Naive thymus-derived CD4-positive, alpha-beta T cell (primary cell): ENCODE measurements around the gene ATAT1. TPM values are rescaled to one million over a fixed set of nuclear protein-coding genes. Genes with fewer than 3 reads are reported as not detected.

ENCODE experiments used
- ATAC-seq: fragments of 150-1000 bp; cut with Tn5 transposase; 2 replicates; pipeline ENCODE4 v1.10.0; 2021; ENCODE audit warnings: mild to moderate bottlenecking, moderate library complexity
- CTCF ChIA-PET: fragments of 350-600 bp; sonication (Branson Sonifier 250); formaldehyde crosslinking; loops from one replicate; lab custom pipeline; 2021; ENCODE audit warnings: antibody characterized with exemption; lab: Charles Lee
- POLR2A ChIA-PET: fragments of 350-600 bp; sonication (Branson Sonifier 250); formaldehyde crosslinking; loops from one replicate; lab custom pipeline; 2021; ENCODE audit warnings: antibody characterized with exemption, inconsistent platforms; lab: Charles Lee
- DNase-seq, 9 donors: peaks; one replicate each; pipeline versions ENCODE4 v3.0.0 to v3.0.0-alpha.2; 2020 to 2022; ENCODE audit warnings: mixed read lengths in 1 of 9
- H3K27ac ChIP-seq: one replicate; pipeline ENCODE4 v1.7.0; 2013; ENCODE audit warnings: mild to moderate bottlenecking, low read depth, low read length, moderate library complexity
- H3K27me3 ChIP-seq, 2 donors: one replicate each; pipeline ENCODE4 v1.7.0; 2013; ENCODE audit warnings: low read length in 2 of 2, mild to moderate bottlenecking in 2 of 2, moderate library complexity in 2 of 2; ENCODE audit not compliant: control insufficient read depth in 2 of 2, insufficient read depth in 2 of 2
- H3K36me3 ChIP-seq, 3 experiments: 1 replicate in 2 of 3; 2 replicates in 1 of 3; pipeline ENCODE4 v1.7.0; 2013; ENCODE audit warnings: low read length in 3 of 3, mild to moderate bottlenecking in 3 of 3, moderate library complexity in 1 of 3; ENCODE audit not compliant: insufficient read depth in 3 of 3, control insufficient read depth in 2 of 3
- H3K4me1 ChIP-seq, 2 donors: one replicate each; pipeline ENCODE4 v1.7.0; 2013; ENCODE audit warnings: low read length in 2 of 2, mild to moderate bottlenecking in 2 of 2, moderate library complexity in 1 of 2; ENCODE audit not compliant: control insufficient read depth in 2 of 2, insufficient read depth in 2 of 2
- H3K4me3 ChIP-seq: 2 replicates; pipeline ENCODE4 v1.7.0; 2013; ENCODE audit warnings: mild to moderate bottlenecking, low read length
- H3K9me3 ChIP-seq, 3 experiments: 1 replicate in 2 of 3; 2 replicates in 1 of 3; pipeline ENCODE4 v1.7.0; 2013; ENCODE audit warnings: low read length in 3 of 3; ENCODE audit not compliant: control insufficient read depth in 2 of 3
- H3K27ac Mint-ChIP-seq, 9 donors: one replicate each; pipeline ENCODE4 v1.8.0; 2020 to 2022; ENCODE audit warnings: mixed read lengths in 9 of 9, mild to moderate bottlenecking in 8 of 9, moderate library complexity in 5 of 9, inconsistent platforms in 2 of 9
- H3K27me3 Mint-ChIP-seq, 5 donors: one replicate each; pipeline ENCODE4 v1.8.0; 2021 to 2022; ENCODE audit warnings: mixed read lengths in 5 of 5, mild to moderate bottlenecking in 1 of 5
- H3K36me3 Mint-ChIP-seq, 5 donors: one replicate each; pipeline ENCODE4 v1.8.0; 2020 to 2022; ENCODE audit warnings: mixed read lengths in 5 of 5, mild to moderate bottlenecking in 3 of 5, inconsistent platforms in 1 of 5
- H3K4me1 Mint-ChIP-seq, 7 donors: one replicate each; pipeline ENCODE4 v1.8.0; 2020 to 2022; ENCODE audit warnings: mixed read lengths in 7 of 7, mild to moderate bottlenecking in 3 of 7, inconsistent platforms in 1 of 7
- H3K4me3 Mint-ChIP-seq, 10 donors: one replicate each; pipeline ENCODE4 v1.8.0; 2020 to 2022; ENCODE audit warnings: mild to moderate bottlenecking in 10 of 10, mixed read lengths in 10 of 10, moderate library complexity in 6 of 10, inconsistent platforms in 2 of 10
- H3K9me3 Mint-ChIP-seq, 11 donors: one replicate each; pipeline ENCODE4 v1.8.0; 2020 to 2022; ENCODE audit warnings: mixed read lengths in 11 of 11, mild to moderate bottlenecking in 4 of 11, inconsistent platforms in 1 of 11, moderate library complexity in 1 of 11
- intact Hi-C, 2 donors: fragments of 100-400 bp; cut with micrococcal nuclease; formaldehyde crosslinking; loops; one replicate each; pipeline ENCODE4 v1.15.1; 2023
- polyA plus RNA-seq, 2 donors: library from polyadenylated mRNA; unstranded; fragments of 300-500 nt; fragmentation: Illumina TruSeq; gene quantifications; one replicate each; pipeline ENCODE4 v1.2.3, GENCODE V29; 2021
- total RNA-seq, 6 experiments: library from RNA in 5 of 6; stranded (reverse) in 5 of 6; gene quantifications; 1 replicate in 5 of 6; 2 replicates in 1 of 6; pipeline ENCODE4 v1.2.3 and lab custom pipeline; 2021 to 2026

Gene ATAT1
- total and polyA plus RNA-seq, 7 experiments from 2014 or later: 1.3 to 12.0 (median 9.0) TPM

- no peaks in the 10 kb centered on the region for H3K27me3 ChIP-seq
- ATAC-seq (peak; percentile 89), DNase-seq (peak; percentile 86 to 100 (median 99))
- ChIA-PET POLR2A (interaction anchor here (0.8 to 2.8 kb wide), 23 partner anchors 9 to 1355 kb away, joined by 3 to 21 read pairs (median 10); partner anchors contain the start of genes ABCF1, ATAT1, C6orf136 and DHX16), CTCF (interaction anchor here (1.7 to 2.4 kb wide), 2 partner anchors 62 to 105 kb away, joined by 10 to 13 read pairs; no protein-coding TSS in a partner anchor)
- peaks cover 15 to 38% (median 17%) of the 10 kb centered on the region in 3 experiments for H3K36me3 ChIP-seq
- peaks cover 21 to 33% of the 10 kb centered on the region in 2 donors for H3K4me1 ChIP-seq
- Mint-ChIP-seq H3K27me3 (peaks cover 0 to 14% (median 0%) of the 10 kb centered on the region in 5 donors), H3K9me3 (peaks cover 0 to 26% (median 0%) of the 10 kb centered on the region in 11 donors), H3K27ac (peak within 1 kb of the TSS; percentile 98 to 100 (median 100)), H3K4me3 (peak within 1 kb of the TSS; percentile 88 to 100 (median 96)), H3K36me3 (peaks cover 14 to 44% (median 29%) of the 10 kb centered on the region in 5 donors), H3K4me1 (peaks cover 28 to 51% (median 43%) of the 10 kb centered on the region in 7 donors)
- no peaks in the 10 kb centered on the region for H3K9me3 ChIP-seq
- intact Hi-C loops: loop anchor here (1.0 to 10.0 kb wide), 27 partner anchors 9 to 1580 kb away; partner anchors contain the start of genes ABCF1 (in 2 of the 2), ATAT1 (in 2 of the 2), C6orf136 (in 2 of the 2) and DHX16 (in 2 of the 2)
- peak within 1 kb of the TSS; percentile 90 for H3K4me3 ChIP-seq
- H3K27ac ChIP-seq: peak within 1 kb of the TSS; percentile 93
Measured at GRCh38 chr6:30616811-30617564, 9.7 kb upstream of the ATAT1 start, which contains the start of gene PPP1R10. Gene PPP1R10, minus strand, starts transcription at chr6:30617243. Its CDS starts 7,299 bp downstream, at chr6:30609944.

- intact Hi-C loops: loop anchor here (1.0 to 10.0 kb wide), 27 partner anchors 9 to 1580 kb away; partner anchors contain the start of genes ABCF1 (in 2 of the 2), ATAT1 (in 2 of the 2), C6orf136 (in 2 of the 2) and DHX16 (in 2 of the 2)
- Mint-ChIP-seq H3K36me3 (peaks cover 14 to 47% (median 29%) of the 10 kb centered on the region in 5 donors), H3K4me1 (peaks cover 25 to 49% (median 37%) of the 10 kb centered on the region in 7 donors), H3K27ac (peak within 1 kb of the TSS; percentile 98 to 100 (median 100)), H3K9me3 (peaks cover 0 to 26% (median 0%) of the 10 kb centered on the region in 11 donors), H3K27me3 (peaks cover 0 to 14% (median 0%) of the 10 kb centered on the region in 5 donors), H3K4me3 (peak within 1 kb of the TSS; percentile 88 to 100 (median 96))
- no peaks in the 10 kb centered on the region for H3K9me3 ChIP-seq
- ChIA-PET CTCF (interaction anchor here (0.7 to 2.4 kb wide), 5 partner anchors 61 to 105 kb away, joined by 4 to 13 read pairs (median 4); no protein-coding TSS in a partner anchor), POLR2A (interaction anchor here (0.6 to 2.8 kb wide), 38 partner anchors 9 to 1354 kb away, joined by 3 to 21 read pairs (median 5); partner anchors contain the start of genes ABCF1, ATAT1, C6orf136 and DHX16)
- peak; percentile 82 for ATAC-seq
- peak; percentile 83 to 100 (median 99) for DNase-seq
- peak within 1 kb of the TSS; percentile 93 for H3K27ac ChIP-seq
- peaks cover 15 to 45% (median 17%) of the 10 kb centered on the region in 3 experiments for H3K36me3 ChIP-seq
- H3K27me3 ChIP-seq: no peaks in the 10 kb centered on the region
- H3K4me3 ChIP-seq: peak within 1 kb of the TSS; percentile 90
- peaks cover 21 to 31% of the 10 kb centered on the region in 2 donors for H3K4me1 ChIP-seq
Measured at GRCh38 chr6:30617565-30618269, 9.0 kb upstream of the ATAT1 start, which contains the start of gene MRPS18B. Gene MRPS18B, plus strand, starts transcription at chr6:30617840. Its CDS starts 26 bp downstream, at chr6:30617866.

- peaks cover 15 to 51% (median 17%) of the 10 kb centered on the region in 3 experiments for H3K36me3 ChIP-seq
- H3K4me1 Mint-ChIP-seq: peaks cover 23 to 45% (median 31%) of the 10 kb centered on the region in 7 donors
- no peaks in the 10 kb centered on the region for H3K9me3 ChIP-seq
- DNase-seq (no peak), ATAC-seq (no peak)
- H3K4me1 ChIP-seq: peaks cover 21 to 25% of the 10 kb centered on the region in 2 donors
- ChIA-PET POLR2A (interaction anchor here (0.5 to 2.8 kb wide), 37 partner anchors 8 to 1335 kb away, joined by 3 to 21 read pairs (median 5); partner anchors contain the start of genes ABCF1, ATAT1, C6orf136 and DHX16), CTCF (interaction anchor here (0.6 to 2.4 kb wide), 6 partner anchors 60 to 112 kb away, joined by 3 to 13 read pairs (median 4); no protein-coding TSS in a partner anchor)
- peaks cover 14 to 45% (median 30%) of the 10 kb centered on the region in 5 donors for H3K36me3 Mint-ChIP-seq
- peak overlapping the region; percentile 98 to 100 (median 100) for H3K27ac Mint-ChIP-seq
- H3K27me3 Mint-ChIP-seq: peaks cover 0 to 14% (median 0%) of the 10 kb centered on the region in 5 donors
- intact Hi-C loops: loop anchor here (5.0 to 10.0 kb wide), 8 partner anchors 124 to 1579 kb away; partner anchors contain the start of genes TRIM39 (in 2 of the 2), AGPAT1 (in 1 of the 2), DDR1 (in 1 of the 2) and FLOT1 (in 1 of the 2)
- H3K4me3 ChIP-seq: peak overlapping the region; percentile 82
- H3K9me3 Mint-ChIP-seq: peaks cover 0 to 26% (median 0%) of the 10 kb centered on the region in 11 donors
- peak overlapping the region; percentile 93 for H3K27ac ChIP-seq
- H3K27me3 ChIP-seq: no peaks in the 10 kb centered on the region
- H3K4me3 Mint-ChIP-seq: peak overlapping the region; percentile 88 to 100 (median 96)
Measured at GRCh38 chr6:30618270-30618797, 8.3 kb upstream of the ATAT1 start.

GRCh38 chr6:30619561-30619960 lies 7.1 kb upstream of the ATAT1 start:
- POLR2A ChIA-PET: interaction anchor here (0.7 to 2.8 kb wide), 6 partner anchors 9 to 78 kb away, joined by 3 to 21 read pairs (median 8); partner anchors contain the start of gene PRR3
- Histone ChIP-seq H3K9me3 (no peaks in the 10 kb centered on the region), H3K4me3 (no peak overlapping the region), H3K27me3 (no peaks in the 10 kb centered on the region), H3K4me1 (peaks cover 13 to 15% of the 10 kb centered on the region in 2 donors), H3K36me3 (peaks cover 15 to 63% (median 21%) of the 10 kb centered on the region in 3 experiments), H3K27ac (peak overlapping the region; percentile 93)
- H3K27me3 Mint-ChIP-seq: peaks cover 0 to 14% (median 0%) of the 10 kb centered on the region in 5 donors
- H3K27ac Mint-ChIP-seq: peak overlapping the region in 7 of 9 donors; percentile 53 to 100 (median 100)
- CTCF ChIA-PET: interaction anchor here (2.4 kb wide), 1 partner anchor 59 kb away, joined by 10 read pairs; no protein-coding TSS in a partner anchor
- peaks cover 0 to 26% (median 0%) of the 10 kb centered on the region in 11 donors for H3K9me3 Mint-ChIP-seq
- H3K36me3 Mint-ChIP-seq: peaks cover 14 to 38% (median 32%) of the 10 kb centered on the region in 5 donors
- H3K4me1 Mint-ChIP-seq: peaks cover 15 to 34% (median 21%) of the 10 kb centered on the region in 7 donors
- ATAC-seq: no peak
- DNase-seq: no peak
- intact Hi-C loops: loop anchor here (5.0 to 10.0 kb wide), 8 partner anchors 123 to 1578 kb away; partner anchors contain the start of genes TRIM39 (in 2 of the 2), AGPAT1 (in 1 of the 2), DDR1 (in 1 of the 2) and FLOT1 (in 1 of the 2)
- H3K4me3 Mint-ChIP-seq: peak overlapping the region in 7 of 10 donors; percentile 88 to 100 (median 95)

GRCh38 chr6:30625511-30625910 lies 1.2 kb upstream of the ATAT1 start:
- Mint-ChIP-seq H3K36me3 (peaks cover 7 to 25% (median 13%) of the 10 kb centered on the region in 5 donors), H3K9me3 (no peaks in the 10 kb centered on the region), H3K27me3 (no peaks in the 10 kb centered on the region)

More at GRCh38 chr6:30625511-30625910, 1.2 kb upstream of the ATAT1 start:
- Histone ChIP-seq H3K4me1 (peaks cover 10 to 13% of the 10 kb centered on the region in 2 donors), H3K9me3 (no peaks in the 10 kb centered on the region), H3K27ac (peak overlapping the region; percentile 92), H3K4me3 (no peak overlapping the region), H3K36me3 (peaks cover 0 to 62% (median 19%) of the 10 kb centered on the region in 3 experiments), H3K27me3 (no peaks in the 10 kb centered on the region)
- Mint-ChIP-seq H3K4me3 (peak overlapping the region in 1 of 10 donors; percentile 88), H3K27ac (peak overlapping the region in 8 of 9 donors; percentile 72 to 97 (median 92)), H3K4me1 (peaks cover 17 to 35% (median 28%) of the 10 kb centered on the region in 7 donors)
- DNase-seq: no peak
- ChIA-PET CTCF (interaction anchor here (1.0 to 1.3 kb wide), 2 partner anchors 11 to 80 kb away, joined by 3 read pairs; no protein-coding TSS in a partner anchor), POLR2A (interaction anchor here (1.0 to 2.2 kb wide), 8 partner anchors 8 to 135 kb away, joined by 3 to 22 read pairs (median 4); partner anchors contain the start of genes ABCF1, MRPS18B and PPP1R10)
- no peak for ATAC-seq
- intact Hi-C loops: no loop called here
